Tibial nerve (tissue), 4 donors: ENCODE results near the gene ARID5B. TPM values are rescaled to one million over a fixed set of nuclear protein-coding genes. Genes with fewer than 3 reads are reported as not detected.
A peak's percentile ranks its signal among the peaks of the same experiment; 100 is the strongest.

Source experiments
- DNase-seq, 2 donors: peaks; one replicate each; pipeline ENCODE4 v3.0.0-alpha.2; 2019; ENCODE audit warnings: low spot score in 2 of 2
- H3K27ac ChIP-seq, 4 donors: fragments of 200-600 bp; sonication (generic) in 3 of 4; one replicate each; pipeline ENCODE4 v1.5.1; 2017 to 2019; ENCODE audit warnings: mild to moderate bottlenecking in 1 of 4
- H3K27me3 ChIP-seq, 2 donors: fragments of 200-600 bp; sonication (generic) in 1 of 2; one replicate each; pipeline versions ENCODE4 v1.5.1 to v1.6.0; 2017 to 2019
- H3K36me3 ChIP-seq, 3 donors: fragments of 200-600 bp; sonication (generic); one replicate each; pipeline ENCODE4 v1.5.1; 2018 to 2019
- H3K4me1 ChIP-seq, 4 donors: fragments of 200-600 bp; sonication (generic) in 3 of 4; one replicate each; pipeline ENCODE4 v1.5.1; 2017 to 2019
- H3K4me3 ChIP-seq, 4 donors: fragments of 200-600 bp; sonication (generic) in 3 of 4; one replicate each; pipeline ENCODE4 v1.5.1; 2017 to 2019; ENCODE audit warnings: mild to moderate bottlenecking in 1 of 4, moderate library complexity in 1 of 4
- H3K9me3 ChIP-seq, 4 donors: fragments of 200-600 bp; sonication (generic) in 3 of 4; one replicate each; pipeline ENCODE4 v1.5.1; 2017 to 2019
- CTCF ChIP-seq, 5 experiments: fragments of 200-600 bp in 3 of 5; fragments of 450-650 bp in 2 of 5; sonication (generic) in 3 of 5; IDR thresholded peaks; one replicate each; pipeline ENCODE4 v1.5.1; 2016 to 2019; ENCODE audit warnings: antibody characterized with exemption in 5 of 5, mild to moderate bottlenecking in 3 of 5, moderate library complexity in 2 of 5
- EP300 ChIP-seq, 2 donors: sonication (generic); formaldehyde crosslinking; IDR thresholded peaks; one replicate each; pipeline ENCODE4 v1.6.1; 2017; ENCODE audit warnings: antibody characterized with exemption in 2 of 2, mild to moderate bottlenecking in 1 of 2
- POLR2A ChIP-seq, 2 donors: fragments of 450-650 bp; IDR thresholded peaks; one replicate each; pipeline ENCODE4 v1.6.1; 2017; ENCODE audit warnings: antibody characterized with exemption in 2 of 2, mild to moderate bottlenecking in 2 of 2, moderate library complexity in 2 of 2
- WGBS, 2 donors: methylation state at CpG; one replicate each; pipeline ENCODE4 v1.1.5; 2018; 5-methylcytosine and 5-hydroxymethylcytosine counted together
- total RNA-seq, 4 donors: library from RNA; depleted of rRNA; stranded (reverse); fragments of >200 nt; gene quantifications; one replicate each; pipeline ENCODE4 v1.1.0, GENCODE V29; 2016

The ARID5B gene
- total RNA-seq, 4 donors from 2014 or later, result 47.4 to 82.2 (median 62.6) TPM

- H3K36me3 ChIP-seq, result peaks cover 0 to 57% (median 4%) of the 10 kb centered on the region in 3 donors
- peaks cover 0 to 64% (median 24%) of the 10 kb centered on the region in 4 donors for H3K4me1 ChIP-seq
- H3K27ac ChIP-seq, result peak overlapping the region; percentile 23 to 83 (median 66)
- no peak for DNase-seq
- H3K4me3 ChIP-seq, result no peak overlapping the region
- H3K9me3 ChIP-seq, result no peaks in the 10 kb centered on the region
- WGBS, 2 donors, result 95 to 96% methylated on average over 22 of the region's 22 CpGs
- TF ChIP-seq POLR2A (IDR thresholded peaks at IDR 0.05) (no peak), EP300 (IDR thresholded peaks at IDR 0.05) (no peak), CTCF (IDR thresholded peaks at IDR 0.05) (no peak)
- H3K27me3 ChIP-seq, result no peaks in the 10 kb centered on the region
These were observed 191.0 kb downstream of the ARID5B start for GRCh38 chr10:62092301-62093030.

- peak overlapping the region; percentile 23 to 83 (median 66) for H3K27ac ChIP-seq
- TF ChIP-seq EP300 (IDR thresholded peaks at IDR 0.05), result peak in 1 of 2 donors; percentile 43
- TF ChIP-seq POLR2A (IDR thresholded peaks at IDR 0.05), result no peak
- H3K9me3 ChIP-seq, result no peaks in the 10 kb centered on the region
- H3K4me3 ChIP-seq, result no peak overlapping the region
- no peak for DNase-seq
- H3K36me3 ChIP-seq, result peaks cover 0 to 48% (median 4%) of the 10 kb centered on the region in 3 donors
- H3K4me1 ChIP-seq, result peaks cover 0 to 55% (median 24%) of the 10 kb centered on the region in 4 donors
- H3K27me3 ChIP-seq, result no peaks in the 10 kb centered on the region
- 25 to 37% methylated on average over 4 of the region's 4 CpGs for WGBS, 2 donors
These were observed 192.4 kb downstream of the ARID5B start for GRCh38 chr10:62093863-62094291.

GRCh38 chr10:62095181-62096122, 194.0 kb downstream of the ARID5B start:
- WGBS, 2 donors, result 15 to 21% methylated on average over 12 of the region's 12 CpGs
- no peak for TF ChIP-seq POLR2A (IDR thresholded peaks at IDR 0.05)
- TF ChIP-seq EP300 (IDR thresholded peaks at IDR 0.05), result peak in 1 of 2 donors; percentile 63
- TF ChIP-seq CTCF (IDR thresholded peaks at IDR 0.05), result no peak
- DNase-seq, result no peak
- no peaks in the 10 kb centered on the region for H3K27me3 ChIP-seq
- peak overlapping the region; percentile 1 to 83 (median 56) for H3K27ac ChIP-seq
- no peak overlapping the region for H3K4me3 ChIP-seq
- no peaks in the 10 kb centered on the region for H3K9me3 ChIP-seq
- peaks cover 0 to 32% (median 4%) of the 10 kb centered on the region in 3 donors for H3K36me3 ChIP-seq
- peaks cover 0 to 56% (median 24%) of the 10 kb centered on the region in 4 donors for H3K4me1 ChIP-seq

GRCh38 chr10:62096256-62096933, 194.9 kb downstream of the ARID5B start:
- no peak for DNase-seq
- Histone ChIP-seq H3K9me3 (no peaks in the 10 kb centered on the region), H3K27me3 (no peaks in the 10 kb centered on the region), H3K4me3 (no peak overlapping the region), H3K36me3 (peaks cover 0 to 22% (median 2%) of the 10 kb centered on the region in 3 donors), H3K4me1 (peaks cover 0 to 56% (median 24%) of the 10 kb centered on the region in 4 donors), H3K27ac (peak overlapping the region in 3 of 4 donors; percentile 35 to 83 (median 76))
- 45 to 52% methylated on average over 4 of the region's 4 CpGs for WGBS, 2 donors
- TF ChIP-seq EP300 (IDR thresholded peaks at IDR 0.05) (no peak), CTCF (IDR thresholded peaks at IDR 0.05) (no peak), POLR2A (IDR thresholded peaks at IDR 0.05) (no peak)
